Esophagus mucosa (tissue), 1 donor: ENCODE measurements around the gene ASTN2. TPM values are rescaled to one million over a fixed set of nuclear protein-coding genes. Genes with fewer than 3 reads are reported as not detected.

Source experiments
- ATAC-seq: fragments of 200-7000 bp; cut with Tn5 transposase; one replicate; pipeline ENCODE4 v1.9.1; 2020
- total RNA-seq: library from RNA; stranded (reverse); gene quantifications from one replicate; pipeline ENCODE4 v1.2.4, GENCODE V29; 2023
- donor health status: DM: yes; HTN: yes; CAD: no.

Gene ASTN2
- total RNA-seq, 1 donor from 2014 or later, result 1.00 TPM

- peak; percentile 47 for ATAC-seq
Observed at GRCh38 chr9:116653348-116654058, 761.4 kb downstream of the ASTN2 start.

- ATAC-seq, result no peak
Observed at GRCh38 chr9:116647515-116647809, 767.4 kb downstream of the ASTN2 start.

GRCh38 chr9:116646661-116647514 is 768.0 kb downstream of the ASTN2 start:
- ATAC-seq, result peak; percentile 67

- no peak for ATAC-seq
Observed at GRCh38 chr9:116644091-116644688, 770.7 kb downstream of the ASTN2 start.

- no peak for ATAC-seq
Observed at GRCh38 chr9:116643691-116644090, 771.2 kb downstream of the ASTN2 start.

- ATAC-seq, result peak; percentile 93
Observed at GRCh38 chr9:116641292-116642059, 773.4 kb downstream of the ASTN2 start.

- no peak for ATAC-seq
Observed at GRCh38 chr9:116639251-116639741, 775.6 kb downstream of the ASTN2 start.

GRCh38 chr9:116635908-116636307 is 778.9 kb downstream of the ASTN2 start:
- no peak for ATAC-seq

- no peak for ATAC-seq
Observed at GRCh38 chr9:116632990-116633838, 781.6 kb downstream of the ASTN2 start.

- no peak for ATAC-seq
Observed at GRCh38 chr9:116629634-116630033, 785.2 kb downstream of the ASTN2 start.

GRCh38 chr9:116628716-116629115 is 786.1 kb downstream of the ASTN2 start:
- no peak for ATAC-seq

- ATAC-seq, result no peak
Observed at GRCh38 chr9:116627433-116627832, 787.4 kb downstream of the ASTN2 start.

GRCh38 chr9:116626762-116627161 is 788.1 kb downstream of the ASTN2 start:
- ATAC-seq, result no peak

GRCh38 chr9:116623715-116624114 is 791.1 kb downstream of the ASTN2 start:
- no peak for ATAC-seq

GRCh38 chr9:116617389-116617788 is 797.5 kb downstream of the ASTN2 start:
- no peak for ATAC-seq

GRCh38 chr9:116616304-116616914 is 798.4 kb downstream of the ASTN2 start:
- ATAC-seq, result no peak

GRCh38 chr9:116608064-116608463 is 806.8 kb downstream of the ASTN2 start:
- ATAC-seq, result no peak

GRCh38 chr9:116605904-116606341 is 808.9 kb downstream of the ASTN2 start:
- ATAC-seq, result no peak

GRCh38 chr9:116605060-116605459 is 809.8 kb downstream of the ASTN2 start:
- ATAC-seq, result no peak

GRCh38 chr9:116604251-116604650 is 810.6 kb downstream of the ASTN2 start:
- no peak for ATAC-seq

- no peak for ATAC-seq
Observed at GRCh38 chr9:116599342-116599884, 815.4 kb downstream of the ASTN2 start.
